HepG2 (cell line): ENCODE data around the gene RMND5A. TPM values are rescaled to one million over a fixed set of nuclear protein-coding genes. Genes with fewer than 3 reads are reported as not detected.

Experiments used
- IRX3 ChIP-seq: sonication (generic); formaldehyde crosslinking; IDR thresholded peaks from 2 replicates; pipeline ENCODE4 v1.8.1; 2023; ENCODE audit warnings: mild to moderate bottlenecking, low read depth, missing genetic modification reagents, borderline replicate concordance
- ISX ChIP-seq: sonication (generic); formaldehyde crosslinking; conservative IDR thresholded peaks from 2 replicates; pipeline ENCODE4 v1.5.0; 2020; ENCODE audit warnings: missing genetic modification reagents
- KAT8 ChIP-seq: IDR thresholded peaks from 2 replicates; pipeline ENCODE4 v1.6.1; 2016; ENCODE audit warnings: missing genetic modification reagents, missing compliant biosample characterization
- KLF9 ChIP-seq: IDR thresholded peaks from 2 replicates; pipeline ENCODE4 v1.6.1; 2016; ENCODE audit warnings: low read depth
- MLLT10 ChIP-seq: sonication (generic); formaldehyde crosslinking; IDR thresholded peaks from 2 replicates; pipeline ENCODE4 v1.4.0; 2020; ENCODE audit warnings: missing genetic modification reagents
- NCOR1 ChIP-seq: fragments of 200-600 bp; sonication (generic); IDR thresholded peaks from 2 replicates; pipeline ENCODE4 v1.7.0; 2017; ENCODE audit warnings: antibody characterized with exemption, low read length, borderline replicate concordance
- PLRG1 ChIP-seq: fragments of 450-650 bp; conservative IDR thresholded peaks from 2 replicates; pipeline ENCODE4 v1.6.1; 2016
- RAD51 ChIP-seq: fragments of 450-650 bp; IDR thresholded peaks from 2 replicates; pipeline ENCODE4 v1.6.1; 2016; ENCODE audit warnings: borderline replicate concordance
- RARG ChIP-seq: sonication (generic); formaldehyde crosslinking; IDR thresholded peaks from 2 replicates; pipeline ENCODE4 v1.4.0; 2020; ENCODE audit warnings: low read depth, mild to moderate bottlenecking, missing genetic modification reagents
- STAG1 ChIP-seq: sonication (generic); formaldehyde crosslinking; IDR thresholded peaks from 2 replicates; pipeline ENCODE4 v1.4.0; 2020; ENCODE audit warnings: missing genetic modification reagents
- ZBTB1 ChIP-seq: sonication (generic); formaldehyde crosslinking; IDR thresholded peaks from 2 replicates; pipeline ENCODE4 v1.4.0; 2020; ENCODE audit warnings: missing genetic modification reagents, borderline replicate concordance
- ZFP36L2 ChIP-seq: sonication (generic); formaldehyde crosslinking; IDR thresholded peaks from 2 replicates; pipeline ENCODE4 v1.4.0; 2020; ENCODE audit warnings: missing genetic modification reagents
- ZMYM3 ChIP-seq: sonication (generic); formaldehyde crosslinking; IDR thresholded peaks from 2 replicates; pipeline ENCODE4 v1.5.1; 2020; ENCODE audit warnings: mild to moderate bottlenecking, missing genetic modification reagents
- ZNF451 ChIP-seq: sonication (generic); formaldehyde crosslinking; IDR thresholded peaks from 2 replicates; pipeline ENCODE4 v1.5.0; 2020; ENCODE audit warnings: mild to moderate bottlenecking, missing genetic modification reagents
- ZNF510 ChIP-seq: sonication (generic); formaldehyde crosslinking; IDR thresholded peaks from 2 replicates; pipeline ENCODE4 v1.4.0; 2020; ENCODE audit warnings: low read depth, mild to moderate bottlenecking, missing genetic modification reagents
- ZSCAN12 ChIP-seq: sonication (generic); formaldehyde crosslinking; IDR thresholded peaks from 2 replicates; pipeline ENCODE4 v1.9.0; 2021; ENCODE audit warnings: mild to moderate bottlenecking, missing genetic modification reagents
- ZSCAN22 ChIP-seq: sonication (generic); formaldehyde crosslinking; IDR thresholded peaks from 2 replicates; pipeline ENCODE4 v1.4.0; 2020; ENCODE audit warnings: mild to moderate bottlenecking, missing genetic modification reagents
- polyA plus RNA-seq, 8 experiments: library from polyadenylated mRNA; depleted of rRNA in 3 of 8; stranded (reverse) in 7 of 8; unstranded in 1 of 8; fragments of >200 nt; fragmentation: Illumina TruSeq in 4 of 8; extraction: Trizol in 4 of 8; gene quantifications; 2 replicates each; pipeline versions ENCODE4 v1.2.1 to v1.2.3, GENCODE V29; 2011 to 2016; ENCODE audit warnings: low read depth in 4 of 8, missing spikeins in 1 of 8, mixed read lengths in 1 of 8; ENCODE audit not compliant: insufficient read depth in 1 of 8
- total RNA-seq, 5 experiments: library from RNA; depleted of rRNA; stranded (reverse); fragments of >200 nt; fragmentation: Illumina TruSeq; extraction: Trizol; gene quantifications; 2 replicates each; pipeline ENCODE4 v1.2.3, GENCODE V29; 2016; ENCODE audit warnings: low read depth in 1 of 5
- TF ChIP-seq, protein P1 (sequence below): IDR thresholded peaks from 2 replicates; pipeline ENCODE4 v1.6.1; 2012; ENCODE audit warnings: low read length, improper control_type of control experiment
- TF ChIP-seq, protein P2 (sequence below): IDR thresholded peaks from 2 replicates; pipeline ENCODE4 v1.6.1; 2016; ENCODE audit warnings: missing biosample characterization, missing genetic modification reagents, low read depth
- TF ChIP-seq, protein P3 (sequence below), 2 experiments: IDR thresholded peaks; 2 replicates each; pipeline ENCODE4 v1.6.1; 2011 to 2012; ENCODE audit warnings: low read length in 2 of 2, borderline replicate concordance in 1 of 2, low read depth in 1 of 2, mild to moderate bottlenecking in 1 of 2, moderate library complexity in 1 of 2
- TF ChIP-seq, protein P4 (sequence below): sonication (generic); formaldehyde crosslinking; IDR thresholded peaks from 2 replicates; pipeline ENCODE4 v1.4.0; 2020; ENCODE audit warnings: missing genetic modification reagents

Gene RMND5A
- total and polyA plus RNA-seq, 2 of the 13 experiments (the other 11 are each of a cell fraction or from before 2014, with no cell fraction given) = 31.0 to 66.4 TPM

DNA sequence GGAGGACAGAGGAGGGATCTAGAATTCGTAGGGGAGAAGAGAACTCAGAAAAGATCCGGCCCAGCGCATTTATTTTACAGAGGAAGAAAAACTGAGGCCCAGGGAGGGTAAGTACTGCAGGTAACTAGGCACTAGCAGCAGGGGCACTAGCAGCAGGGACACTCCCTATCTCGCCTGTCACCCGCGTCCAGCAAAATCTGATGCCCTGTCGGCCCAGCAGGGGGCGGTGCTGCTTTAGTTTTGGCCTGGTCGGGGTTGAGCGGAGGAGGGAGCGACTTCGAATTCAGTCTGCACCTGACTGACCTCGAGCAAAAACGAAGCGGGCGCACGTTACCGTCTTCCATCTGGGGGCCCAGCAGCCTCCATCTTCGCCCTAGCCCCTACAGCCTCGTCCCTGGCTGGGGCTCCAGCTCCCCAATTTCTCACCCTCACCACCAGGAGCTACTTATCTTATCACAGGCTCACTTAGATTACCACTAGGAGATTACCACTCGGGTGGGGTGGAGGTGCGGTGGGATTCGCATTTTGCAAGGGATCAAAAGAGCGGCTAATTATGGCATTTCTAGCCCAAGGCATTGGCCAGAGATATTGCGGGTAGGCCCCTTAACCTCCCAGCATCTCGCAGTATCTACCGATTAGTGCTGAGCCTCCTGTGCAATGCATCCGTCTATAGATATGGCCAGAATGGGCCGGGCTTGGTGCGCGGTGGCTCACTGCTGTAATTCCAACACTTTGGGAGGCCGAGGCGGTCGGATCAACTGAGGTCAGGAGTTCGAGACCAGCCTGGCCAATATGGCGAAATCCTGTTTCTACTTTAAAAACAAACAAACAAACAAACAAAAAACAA lies 88.4 kb downstream of the RMND5A start (continued):
- TF ChIP-seq RAD51 (no peak), ISX (no peak), MLLT10 (no peak), STAG1 (CRISPR knock-in tag) (peak; percentile 99), ZSCAN22 (CRISPR knock-in tag) (no peak; the same call in 1 of the 2 replicates), KAT8 (peak; percentile 69), IRX3 (CRISPR knock-in tag) (no peak), NCOR1 (no peak), RARG (CRISPR knock-in tag) (no peak), ZNF510 (CRISPR knock-in tag) (no peak), ZSCAN12 (CRISPR knock-in tag) (no peak; the same call in 1 of the 2 replicates), ZMYM3 (no peak), ZFP36L2 (no peak), ZBTB1 (CRISPR knock-in tag) (no peak), PLRG1 (no peak), ZNF451 (CRISPR knock-in tag) (no peak), KLF9 (CRISPR knock-in tag) (no peak)
- TF ChIP-seq, protein P1, sequence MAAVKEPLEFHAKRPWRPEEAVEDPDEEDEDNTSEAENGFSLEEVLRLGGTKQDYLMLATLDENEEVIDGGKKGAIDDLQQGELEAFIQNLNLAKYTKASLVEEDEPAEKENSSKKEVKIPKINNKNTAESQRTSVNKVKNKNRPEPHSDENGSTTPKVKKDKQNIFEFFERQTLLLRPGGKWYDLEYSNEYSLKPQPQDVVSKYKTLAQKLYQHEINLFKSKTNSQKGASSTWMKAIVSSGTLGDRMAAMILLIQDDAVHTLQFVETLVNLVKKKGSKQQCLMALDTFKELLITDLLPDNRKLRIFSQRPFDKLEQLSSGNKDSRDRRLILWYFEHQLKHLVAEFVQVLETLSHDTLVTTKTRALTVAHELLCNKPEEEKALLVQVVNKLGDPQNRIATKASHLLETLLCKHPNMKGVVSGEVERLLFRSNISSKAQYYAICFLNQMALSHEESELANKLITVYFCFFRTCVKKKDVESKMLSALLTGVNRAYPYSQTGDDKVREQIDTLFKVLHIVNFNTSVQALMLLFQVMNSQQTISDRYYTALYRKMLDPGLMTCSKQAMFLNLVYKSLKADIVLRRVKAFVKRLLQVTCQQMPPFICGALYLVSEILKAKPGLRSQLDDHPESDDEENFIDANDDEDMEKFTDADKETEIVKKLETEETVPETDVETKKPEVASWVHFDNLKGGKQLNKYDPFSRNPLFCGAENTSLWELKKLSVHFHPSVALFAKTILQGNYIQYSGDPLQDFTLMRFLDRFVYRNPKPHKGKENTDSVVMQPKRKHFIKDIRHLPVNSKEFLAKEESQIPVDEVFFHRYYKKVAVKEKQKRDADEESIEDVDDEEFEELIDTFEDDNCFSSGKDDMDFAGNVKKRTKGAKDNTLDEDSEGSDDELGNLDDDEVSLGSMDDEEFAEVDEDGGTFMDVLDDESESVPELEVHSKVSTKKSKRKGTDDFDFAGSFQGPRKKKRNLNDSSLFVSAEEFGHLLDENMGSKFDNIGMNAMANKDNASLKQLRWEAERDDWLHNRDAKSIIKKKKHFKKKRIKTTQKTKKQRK = no peak
- TF ChIP-seq, protein P2, sequence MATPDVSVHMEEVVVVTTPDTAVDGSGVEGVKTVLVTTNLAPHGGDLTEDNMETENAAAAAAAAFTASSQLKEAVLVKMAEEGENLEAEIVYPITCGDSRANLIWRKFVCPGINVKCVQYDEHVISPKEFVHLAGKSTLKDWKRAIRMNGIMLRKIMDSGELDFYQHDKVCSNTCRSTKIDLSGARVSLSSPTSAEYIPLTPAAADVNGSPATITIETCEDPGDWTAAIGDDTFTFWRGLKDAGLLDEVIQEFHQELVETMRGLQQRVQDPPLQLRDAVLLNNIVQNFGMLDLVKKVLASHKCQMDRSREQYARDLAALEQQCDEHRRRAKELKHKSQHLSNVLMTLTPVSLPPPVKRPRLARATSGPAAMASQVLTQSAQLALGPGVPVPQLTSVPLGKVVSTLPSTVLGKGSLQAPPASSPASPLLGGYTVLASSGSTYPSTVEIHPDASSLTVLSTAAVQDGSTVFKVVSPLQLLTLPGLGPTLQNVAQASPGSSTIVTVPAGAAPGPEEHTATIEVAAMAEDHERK (CRISPR knock-in tag) = no peak
- TF ChIP-seq, protein P3, sequence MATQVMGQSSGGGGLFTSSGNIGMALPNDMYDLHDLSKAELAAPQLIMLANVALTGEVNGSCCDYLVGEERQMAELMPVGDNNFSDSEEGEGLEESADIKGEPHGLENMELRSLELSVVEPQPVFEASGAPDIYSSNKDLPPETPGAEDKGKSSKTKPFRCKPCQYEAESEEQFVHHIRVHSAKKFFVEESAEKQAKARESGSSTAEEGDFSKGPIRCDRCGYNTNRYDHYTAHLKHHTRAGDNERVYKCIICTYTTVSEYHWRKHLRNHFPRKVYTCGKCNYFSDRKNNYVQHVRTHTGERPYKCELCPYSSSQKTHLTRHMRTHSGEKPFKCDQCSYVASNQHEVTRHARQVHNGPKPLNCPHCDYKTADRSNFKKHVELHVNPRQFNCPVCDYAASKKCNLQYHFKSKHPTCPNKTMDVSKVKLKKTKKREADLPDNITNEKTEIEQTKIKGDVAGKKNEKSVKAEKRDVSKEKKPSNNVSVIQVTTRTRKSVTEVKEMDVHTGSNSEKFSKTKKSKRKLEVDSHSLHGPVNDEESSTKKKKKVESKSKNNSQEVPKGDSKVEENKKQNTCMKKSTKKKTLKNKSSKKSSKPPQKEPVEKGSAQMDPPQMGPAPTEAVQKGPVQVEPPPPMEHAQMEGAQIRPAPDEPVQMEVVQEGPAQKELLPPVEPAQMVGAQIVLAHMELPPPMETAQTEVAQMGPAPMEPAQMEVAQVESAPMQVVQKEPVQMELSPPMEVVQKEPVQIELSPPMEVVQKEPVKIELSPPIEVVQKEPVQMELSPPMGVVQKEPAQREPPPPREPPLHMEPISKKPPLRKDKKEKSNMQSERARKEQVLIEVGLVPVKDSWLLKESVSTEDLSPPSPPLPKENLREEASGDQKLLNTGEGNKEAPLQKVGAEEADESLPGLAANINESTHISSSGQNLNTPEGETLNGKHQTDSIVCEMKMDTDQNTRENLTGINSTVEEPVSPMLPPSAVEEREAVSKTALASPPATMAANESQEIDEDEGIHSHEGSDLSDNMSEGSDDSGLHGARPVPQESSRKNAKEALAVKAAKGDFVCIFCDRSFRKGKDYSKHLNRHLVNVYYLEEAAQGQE (IDR thresholded peaks at IDR 0.05; ENCODE audit: borderline replicate concordance in 1 of 2, low read depth in 1 of 2, low read length in 2 of 2) = 0 out of 4 replicates have a peak, but pooled peaks of 1 of the 2 experiments have one; percentile 1
- TF ChIP-seq, protein P4, sequence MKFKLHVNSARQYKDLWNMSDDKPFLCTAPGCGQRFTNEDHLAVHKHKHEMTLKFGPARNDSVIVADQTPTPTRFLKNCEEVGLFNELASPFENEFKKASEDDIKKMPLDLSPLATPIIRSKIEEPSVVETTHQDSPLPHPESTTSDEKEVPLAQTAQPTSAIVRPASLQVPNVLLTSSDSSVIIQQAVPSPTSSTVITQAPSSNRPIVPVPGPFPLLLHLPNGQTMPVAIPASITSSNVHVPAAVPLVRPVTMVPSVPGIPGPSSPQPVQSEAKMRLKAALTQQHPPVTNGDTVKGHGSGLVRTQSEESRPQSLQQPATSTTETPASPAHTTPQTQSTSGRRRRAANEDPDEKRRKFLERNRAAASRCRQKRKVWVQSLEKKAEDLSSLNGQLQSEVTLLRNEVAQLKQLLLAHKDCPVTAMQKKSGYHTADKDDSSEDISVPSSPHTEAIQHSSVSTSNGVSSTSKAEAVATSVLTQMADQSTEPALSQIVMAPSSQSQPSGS (CRISPR knock-in tag) = no peak
